Measurements from ENCODE around the gene UGT1A8. TPM values are rescaled to one million over a fixed set of nuclear protein-coding genes. Genes with fewer than 3 reads are reported as not detected.
"Not testable (repeated sequence)": the region's sequence is repeated elsewhere in the genome, so short reads cannot be mapped to it uniquely, and the experiment has no call there.

Gene UGT1A8
- total and polyA plus RNA-seq, 7 donors: 1.8 to 8.8 (median 7.4) TPM; not detected in 4

DNA sequence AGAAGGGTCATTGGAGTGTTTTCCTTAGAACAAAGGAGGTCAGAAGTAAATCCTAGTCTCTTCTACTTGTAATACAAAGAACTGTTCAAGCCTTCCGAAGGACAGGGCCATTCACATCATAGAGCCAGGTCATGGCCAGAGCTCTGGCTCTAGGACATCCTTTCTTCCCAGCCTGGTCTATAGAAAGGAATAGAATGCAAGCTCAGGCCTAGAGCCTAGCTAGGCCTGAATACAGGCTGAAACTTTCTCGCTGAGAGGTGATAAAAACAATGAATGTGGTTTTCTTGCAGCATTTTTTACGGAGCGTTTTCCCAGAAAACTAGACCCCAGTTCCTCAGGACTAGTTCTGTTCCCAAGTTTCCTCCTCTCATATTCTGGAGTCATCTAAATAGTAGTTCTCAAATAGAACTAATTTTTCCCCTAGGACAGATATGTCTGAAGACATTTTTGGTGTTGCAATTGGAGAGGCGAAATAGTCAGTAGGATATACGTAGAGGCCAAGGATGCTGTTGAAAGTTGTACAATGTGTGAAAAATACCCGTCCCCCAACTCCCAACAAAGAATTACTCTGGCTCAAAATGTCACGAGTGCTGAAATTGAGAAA is 82.1 kb downstream of the UGT1A8 start:
- Histone ChIP-seq H3K27me3 (no peaks in the 10 kb centered on the region), H3K27ac (no peak overlapping the region), H3K9me3 (no peaks in the 10 kb centered on the region), H3K4me1 (no peaks in the 10 kb centered on the region), H3K36me3 (no peaks in the 10 kb centered on the region), H3K4me3 (no peak overlapping the region)
- TF ChIP-seq, protein P1, sequence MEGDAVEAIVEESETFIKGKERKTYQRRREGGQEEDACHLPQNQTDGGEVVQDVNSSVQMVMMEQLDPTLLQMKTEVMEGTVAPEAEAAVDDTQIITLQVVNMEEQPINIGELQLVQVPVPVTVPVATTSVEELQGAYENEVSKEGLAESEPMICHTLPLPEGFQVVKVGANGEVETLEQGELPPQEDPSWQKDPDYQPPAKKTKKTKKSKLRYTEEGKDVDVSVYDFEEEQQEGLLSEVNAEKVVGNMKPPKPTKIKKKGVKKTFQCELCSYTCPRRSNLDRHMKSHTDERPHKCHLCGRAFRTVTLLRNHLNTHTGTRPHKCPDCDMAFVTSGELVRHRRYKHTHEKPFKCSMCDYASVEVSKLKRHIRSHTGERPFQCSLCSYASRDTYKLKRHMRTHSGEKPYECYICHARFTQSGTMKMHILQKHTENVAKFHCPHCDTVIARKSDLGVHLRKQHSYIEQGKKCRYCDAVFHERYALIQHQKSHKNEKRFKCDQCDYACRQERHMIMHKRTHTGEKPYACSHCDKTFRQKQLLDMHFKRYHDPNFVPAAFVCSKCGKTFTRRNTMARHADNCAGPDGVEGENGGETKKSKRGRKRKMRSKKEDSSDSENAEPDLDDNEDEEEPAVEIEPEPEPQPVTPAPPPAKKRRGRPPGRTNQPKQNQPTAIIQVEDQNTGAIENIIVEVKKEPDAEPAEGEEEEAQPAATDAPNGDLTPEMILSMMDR (IDR thresholded peaks at IDR 0.05): no peak
- TF ChIP-seq POLR2AphosphoS5 (IDR thresholded peaks at IDR 0.05) (no peak), POLR2A (IDR thresholded peaks at IDR 0.05) (no peak), EP300 (IDR thresholded peaks at IDR 0.05) (no peak)
- 88 to 91% methylated on average over 8 of the region's 8 CpGs for WGBS, 2 donors
- no peak for DNase-seq
- intact Hi-C loops (cut with DNase I): no loop called here

DNA sequence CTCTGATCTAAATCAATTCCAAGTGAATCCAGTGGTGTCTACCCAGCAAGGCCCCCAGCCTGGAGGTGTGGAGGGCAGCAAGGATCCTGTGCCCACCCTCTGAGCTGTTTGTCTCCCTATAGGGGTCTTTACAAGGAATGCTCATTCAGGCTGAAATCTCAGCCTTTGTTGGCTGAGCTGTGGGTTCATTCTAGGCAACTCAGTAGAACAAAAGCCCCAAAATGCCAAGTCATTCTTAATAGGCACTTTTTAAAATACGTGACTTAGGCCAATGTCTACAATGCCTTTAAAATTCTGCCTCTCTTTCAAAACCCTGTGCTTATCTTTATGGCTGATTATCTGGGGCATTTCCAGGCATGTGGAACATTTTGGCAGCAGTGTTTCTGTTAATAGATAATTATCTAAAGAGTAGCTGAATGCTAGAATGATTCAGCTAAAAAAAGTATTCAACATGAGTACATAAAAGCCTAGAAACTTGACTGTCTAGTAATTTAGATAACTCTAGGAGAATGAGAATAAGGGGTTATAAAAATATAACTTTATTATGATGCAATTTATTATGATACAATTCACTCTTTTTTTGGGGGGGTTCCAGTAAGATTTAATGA is 82.7 kb downstream of the UGT1A8 start:
- intact Hi-C loops (cut with DNase I): no loop called here
- WGBS, 2 donors: 6 to 33% methylated on average over 1 of the region's 1 CpG

DNA sequence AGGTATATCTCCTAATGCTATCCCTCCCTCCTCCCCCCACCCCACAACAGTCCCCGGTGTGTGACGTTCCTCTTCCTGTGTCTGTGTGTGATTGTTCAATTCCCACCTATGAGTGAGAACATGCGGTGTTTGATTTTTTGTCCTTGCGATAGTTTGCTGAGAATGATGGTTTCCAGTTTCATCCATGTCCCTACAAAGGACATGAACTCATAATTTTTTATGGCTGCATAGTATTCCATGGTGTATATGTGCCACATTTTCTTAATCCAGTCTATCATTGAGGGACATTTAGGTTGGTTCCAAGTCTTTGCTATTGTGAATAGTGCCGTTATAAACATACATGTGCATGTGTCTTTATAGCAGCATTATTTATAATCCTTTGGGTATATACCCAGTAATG is 83.4 kb downstream of the UGT1A8 start:
- intact Hi-C loops (cut with DNase I); H3K4me3 ChIP-seq; H3K27me3 ChIP-seq; H3K9me3 ChIP-seq; H3K36me3 ChIP-seq; H3K27ac ChIP-seq; DNase-seq; H3K4me1 ChIP-seq: not testable (repeated sequence)
- 75 to 86% methylated on average over 5 of the region's 5 CpGs for WGBS, 2 donors

More for the DNA sequence above, 82.7 kb downstream of the UGT1A8 start:
- H3K36me3 ChIP-seq: no peaks in the 10 kb centered on the region
- H3K27ac ChIP-seq: no peak overlapping the region
- no peaks in the 10 kb centered on the region for H3K4me1 ChIP-seq
- H3K9me3 ChIP-seq: no peaks in the 10 kb centered on the region
- TF ChIP-seq POLR2AphosphoS5 (IDR thresholded peaks at IDR 0.05) (no peak), EP300 (IDR thresholded peaks at IDR 0.05) (no peak), POLR2A (IDR thresholded peaks at IDR 0.05) (no peak)
- TF ChIP-seq, protein P1 (IDR thresholded peaks at IDR 0.05): no peak
- no peak for DNase-seq
- no peaks in the 10 kb centered on the region for H3K27me3 ChIP-seq
- H3K4me3 ChIP-seq: no peak overlapping the region

DNA sequence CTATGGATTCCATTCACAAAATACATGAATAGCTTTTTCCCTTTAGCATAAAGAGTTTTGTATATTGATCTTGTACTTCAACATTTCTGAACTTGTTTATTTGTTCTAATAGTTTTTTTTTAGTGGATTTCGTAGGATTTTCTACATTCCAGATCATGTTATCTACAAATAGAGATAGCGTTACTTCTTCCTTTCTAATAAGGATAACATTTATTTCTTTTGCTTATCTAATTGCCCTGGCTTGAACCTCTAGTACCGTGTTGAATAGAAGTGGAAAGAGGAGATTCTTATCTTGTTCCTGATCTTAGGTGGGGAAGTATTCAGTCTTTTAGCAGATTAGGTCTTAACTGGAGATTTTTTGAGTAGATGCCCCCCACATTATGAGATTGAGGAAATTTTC is 84.8 kb downstream of the UGT1A8 start:
- 73 to 80% methylated on average over 3 of the region's 3 CpGs for WGBS, 2 donors

DNA sequence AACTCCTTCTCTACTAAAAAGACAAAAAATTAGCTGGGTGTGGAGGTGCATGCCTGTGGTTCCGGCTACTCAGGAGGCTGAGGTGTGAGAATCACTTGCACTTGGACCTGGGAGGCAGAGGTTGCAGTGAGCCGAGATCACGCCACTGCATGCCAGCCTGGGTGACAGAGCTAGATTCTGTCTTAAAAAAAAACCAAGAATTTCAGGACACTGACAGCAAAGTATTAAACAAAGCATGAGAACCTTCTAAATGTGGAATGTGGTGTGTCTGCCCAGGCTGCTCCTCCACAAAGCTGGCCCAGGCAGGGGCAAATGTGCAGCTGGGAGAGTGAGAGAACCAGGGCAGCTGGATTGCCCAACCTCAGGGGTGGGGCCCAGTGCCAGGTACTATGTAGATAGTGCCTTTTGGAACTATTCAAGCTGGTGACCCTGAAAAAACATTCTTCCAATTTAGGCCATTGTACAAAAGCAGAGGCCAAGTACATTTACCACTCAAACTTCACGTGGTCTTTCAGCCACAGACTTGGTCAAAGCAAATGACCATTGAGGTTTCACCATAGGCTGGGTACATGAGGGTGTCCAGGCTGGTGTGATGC is 88.6 kb downstream of the UGT1A8 start:
- H3K4me1 ChIP-seq: no peaks in the 10 kb centered on the region
- no peak overlapping the region for H3K27ac ChIP-seq
- no peaks in the 10 kb centered on the region for H3K36me3 ChIP-seq
- intact Hi-C loops (cut with DNase I): no loop called here
- no peaks in the 10 kb centered on the region for H3K9me3 ChIP-seq
- 49 to 67% methylated on average over 4 of the region's 4 CpGs for WGBS, 2 donors
- no peak for DNase-seq
- no peaks in the 10 kb centered on the region for H3K27me3 ChIP-seq
- TF ChIP-seq POLR2A (IDR thresholded peaks at IDR 0.05) (no peak), POLR2AphosphoS5 (IDR thresholded peaks at IDR 0.05) (no peak), EP300 (IDR thresholded peaks at IDR 0.05) (no peak)
- TF ChIP-seq, protein P1 (IDR thresholded peaks at IDR 0.05): no peak
- H3K4me3 ChIP-seq: no peak overlapping the region

More for the DNA sequence above, 84.8 kb downstream of the UGT1A8 start:
- TF ChIP-seq POLR2AphosphoS5 (IDR thresholded peaks at IDR 0.05): no peak
- TF ChIP-seq, protein P1 (IDR thresholded peaks at IDR 0.05): no peak
- TF ChIP-seq POLR2A (IDR thresholded peaks at IDR 0.05): no peak
- no peaks in the 10 kb centered on the region for H3K9me3 ChIP-seq
- no peaks in the 10 kb centered on the region for H3K36me3 ChIP-seq
- H3K27me3 ChIP-seq: no peaks in the 10 kb centered on the region
- intact Hi-C loops (cut with DNase I): no loop called here
- no peaks in the 10 kb centered on the region for H3K4me1 ChIP-seq
- DNase-seq: no peak
- no peak overlapping the region for H3K4me3 ChIP-seq
- H3K27ac ChIP-seq: no peak overlapping the region

Data from sigmoid colon (tissue), 7 donors.